HepG2 (cell line): ENCODE data around the gene TRAPPC12. TPM values are rescaled to one million over a fixed set of nuclear protein-coding genes. Genes with fewer than 3 reads are reported as not detected.
A peak's percentile ranks its signal among the peaks of the same experiment; 100 is the strongest.

ENCODE experiments used
- AKAP8 ChIP-seq: sonication (generic); formaldehyde crosslinking; IDR thresholded peaks from 2 replicates; pipeline ENCODE4 v1.5.1; 2020; ENCODE audit warnings: mild to moderate bottlenecking, missing genetic modification reagents
- ATF2 ChIP-seq: sonication (generic); formaldehyde crosslinking; IDR thresholded peaks from 2 replicates; pipeline ENCODE4 v1.4.0; 2020; ENCODE audit warnings: missing genetic modification reagents
- DNMT1 ChIP-seq: sonication (generic); formaldehyde crosslinking; IDR thresholded peaks from 2 replicates; pipeline ENCODE4 v1.5.1; 2020; ENCODE audit warnings: mild to moderate bottlenecking, missing genetic modification reagents
- DZIP1 ChIP-seq: sonication (generic); formaldehyde crosslinking; IDR thresholded peaks from 2 replicates; pipeline ENCODE4 v1.5.0; 2020; ENCODE audit warnings: mild to moderate bottlenecking, missing genetic modification reagents
- ETS1 ChIP-seq: sonication (generic); formaldehyde crosslinking; IDR thresholded peaks from 2 replicates; pipeline ENCODE4 v1.4.0; 2020; ENCODE audit warnings: missing genetic modification reagents
- PREB ChIP-seq: sonication (generic); formaldehyde crosslinking; IDR thresholded peaks from 2 replicates; pipeline ENCODE4 v1.4.0; 2020; ENCODE audit warnings: missing genetic modification reagents
- RCOR2 ChIP-seq: IDR thresholded peaks from 2 replicates; pipeline ENCODE4 v1.6.1; 2016; ENCODE audit warnings: missing biosample characterization, missing genetic modification reagents
- SIN3B ChIP-seq: fragments of 150-350 bp; IDR thresholded peaks from 2 replicates; pipeline ENCODE4 v1.6.1; 2014; ENCODE audit warnings: low read length
- TARDBP ChIP-seq: sonication (generic); formaldehyde crosslinking; IDR thresholded peaks from 2 replicates; pipeline ENCODE4 v1.8.0; 2022; ENCODE audit warnings: mild to moderate bottlenecking, missing genetic modification reagents
- ZHX2 ChIP-seq, 2 experiments: sonication (generic) in 1 of 2; formaldehyde crosslinking in 1 of 2; IDR thresholded peaks; 2 replicates each; pipeline versions ENCODE4 v1.6.1 to v1.9.0; 2014 to 2022; ENCODE audit warnings: antibody characterized with exemption in 1 of 2, borderline replicate concordance in 1 of 2, inconsistent platforms in 1 of 2, low read depth in 1 of 2, missing genetic modification reagents in 1 of 2
- ZNF251 ChIP-seq: sonication (generic); formaldehyde crosslinking; IDR thresholded peaks from 2 replicates; pipeline ENCODE4 v1.9.0; 2021; ENCODE audit warnings: mild to moderate bottlenecking, missing genetic modification reagents
- ZNF281 ChIP-seq: sonication (generic); formaldehyde crosslinking; IDR thresholded peaks from 2 replicates; pipeline ENCODE4 v1.4.0; 2020; ENCODE audit warnings: missing genetic modification reagents, borderline replicate concordance
- ZNF749 ChIP-seq: sonication (generic); formaldehyde crosslinking; IDR thresholded peaks from 2 replicates; pipeline ENCODE4 v1.8.0; 2022; ENCODE audit warnings: mild to moderate bottlenecking, missing genetic modification reagents, moderate library complexity, borderline replicate concordance
- polyA plus RNA-seq, 8 experiments: library from polyadenylated mRNA; depleted of rRNA in 3 of 8; stranded (reverse) in 7 of 8; unstranded in 1 of 8; fragments of >200 nt; fragmentation: Illumina TruSeq in 4 of 8; extraction: Trizol in 4 of 8; gene quantifications; 2 replicates each; pipeline versions ENCODE4 v1.2.1 to v1.2.3, GENCODE V29; 2011 to 2016; ENCODE audit warnings: low read depth in 4 of 8, missing spikeins in 1 of 8, mixed read lengths in 1 of 8; ENCODE audit not compliant: insufficient read depth in 1 of 8
- total RNA-seq, 5 experiments: library from RNA; depleted of rRNA; stranded (reverse); fragments of >200 nt; fragmentation: Illumina TruSeq; extraction: Trizol; gene quantifications; 2 replicates each; pipeline ENCODE4 v1.2.3, GENCODE V29; 2016; ENCODE audit warnings: low read depth in 1 of 5

The TRAPPC12 gene
- total and polyA plus RNA-seq, 2 of the 13 experiments (the other 11 are each of a cell fraction or from before 2014, with no cell fraction given) = 46.4 to 97.7 TPM

- TF ChIP-seq ETS1 (CRISPR knock-in tag) (no peak), TARDBP (CRISPR knock-in tag) (peak; percentile 68; the same call in 1 of the 2 replicates), ZNF251 (CRISPR knock-in tag) (0 out of 2 replicates have a peak, but pooled peaks have one; percentile 19), ZNF749 (CRISPR knock-in tag) (no peak), AKAP8 (CRISPR knock-in tag) (no peak), RCOR2 (CRISPR knock-in tag) (peak; percentile 16; the same call in 1 of the 2 replicates), PREB (CRISPR knock-in tag) (no peak), DNMT1 (CRISPR knock-in tag) (no peak), SIN3B (no peak), ATF2 (CRISPR knock-in tag) (no peak; the same call in 1 of the 2 replicates), ZHX2 (IDR thresholded peaks at IDR 0.05; ENCODE audit: low read depth) (no peak), ZHX2 (CRISPR knock-in tag; IDR thresholded peaks at IDR 0.05; ENCODE audit: borderline replicate concordance) (no peak), ZNF281 (CRISPR knock-in tag) (no peak; the same call in 1 of the 2 replicates), DZIP1 (CRISPR knock-in tag) (no peak)
These were observed 138.5 kb downstream of the TRAPPC12 start (continued) for GRCh38 chr2:3517948-3518495.
